Cardiac muscle cell (in vitro differentiated cells and primary cell): ENCODE data around the gene SLC5A10. TPM values are rescaled to one million over a fixed set of nuclear protein-coding genes. Genes with fewer than 3 reads are reported as not detected.

Experiments
- DNase-seq, 2 donors: peaks; one replicate each; pipeline versions ENCODE4 v3.0.0 to v3.0.0-alpha.2; 2010 to 2017; ENCODE audit warnings: low read depth in 1 of 2, low spot score in 1 of 2
- H3K27ac ChIP-seq: fragments of 200-600 bp; sonication (generic); 2 replicates; pipeline ENCODE4 v1.5.1; 2016
- H3K27me3 ChIP-seq: fragments of 200-600 bp; sonication (generic); 2 replicates; pipeline ENCODE4 v1.6.0; 2016; ENCODE audit warnings: control low read depth
- H3K36me3 ChIP-seq: fragments of 200-600 bp; sonication (generic); 2 replicates; pipeline ENCODE4 v1.5.1; 2016; ENCODE audit warnings: control low read depth
- H3K4me1 ChIP-seq: fragments of 200-600 bp; sonication (generic); 2 replicates; pipeline ENCODE4 v1.8.1; 2017; ENCODE audit warnings: low read depth, mild to moderate bottlenecking, mixed run types
- H3K4me3 ChIP-seq: fragments of 200-600 bp; sonication (generic); 2 replicates; pipeline ENCODE4 v1.5.1; 2016; ENCODE audit warnings: mild to moderate bottlenecking
- H3K9me3 ChIP-seq: fragments of 200-600 bp; sonication (generic); 2 replicates; pipeline ENCODE4 v1.5.1; 2017; ENCODE audit warnings: low read depth, mild to moderate bottlenecking, control low read depth
- polyA plus RNA-seq: library from polyadenylated mRNA; unstranded; fragments of >200 nt; fragmentation: Nextera tagmentation; extraction: Ambion mirVana; gene quantifications from 2 replicates; pipeline ENCODE4 v1.2.1, GENCODE V29; 2016
- total RNA-seq: library from RNA; depleted of rRNA; stranded (reverse); fragments of >200 nt; gene quantifications from 2 replicates; pipeline ENCODE4 v1.2.3, GENCODE V29; 2016
- TF ChIP-seq, protein P1 (sequence below): IDR thresholded peaks from 2 replicates; pipeline ENCODE4 v1.5.1; 2012; ENCODE audit warnings: low read depth, mild to moderate bottlenecking, low read length

Gene SLC5A10
- total and polyA plus RNA-seq, 2 experiments from 2014 or later: 0.06 TPM; not detected in 1

DNA sequence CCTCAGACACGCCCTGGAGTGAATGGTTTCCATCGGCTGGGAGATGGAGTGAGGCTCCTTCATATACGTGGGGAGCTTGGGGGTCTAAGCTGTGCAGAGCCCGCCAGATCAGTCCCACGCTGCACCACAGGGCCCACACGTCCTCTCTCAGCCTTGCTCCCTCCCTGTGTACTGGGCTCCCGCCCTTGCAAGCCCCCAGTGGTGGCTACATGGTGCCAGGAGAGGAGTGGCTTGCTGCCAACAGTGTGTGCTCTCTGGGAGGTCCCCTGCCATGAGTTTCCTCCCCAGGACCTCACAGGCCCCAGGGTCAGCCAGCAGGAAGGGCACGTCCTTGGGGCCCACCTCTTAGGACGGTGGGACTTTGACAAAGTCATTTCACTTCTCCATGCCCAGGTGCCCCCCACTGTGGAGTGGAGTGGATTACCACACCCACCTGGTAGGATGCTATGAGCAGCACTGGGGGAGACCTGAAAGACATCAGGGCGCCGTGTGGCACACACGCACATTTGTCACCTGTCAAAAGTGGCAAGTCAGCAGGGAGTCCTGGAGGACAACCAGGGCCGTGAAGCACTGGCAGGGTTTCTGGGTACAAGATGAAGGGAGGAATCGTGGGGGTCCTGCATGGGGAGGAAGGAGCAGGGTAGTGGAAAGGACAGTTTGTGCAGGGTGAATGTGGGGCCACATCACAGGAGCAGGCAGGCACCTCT, 13.7 kb downstream of the SLC5A10 start:
- Histone ChIP-seq H3K36me3 (no peaks in the 10 kb centered on the region), H3K27me3 (no peaks in the 10 kb centered on the region), H3K27ac (no peak overlapping the region), H3K4me1 (peaks cover 43% of the 10 kb centered on the region), H3K4me3 (no peak overlapping the region), H3K9me3 (no peaks in the 10 kb centered on the region)
- TF ChIP-seq, protein P1, sequence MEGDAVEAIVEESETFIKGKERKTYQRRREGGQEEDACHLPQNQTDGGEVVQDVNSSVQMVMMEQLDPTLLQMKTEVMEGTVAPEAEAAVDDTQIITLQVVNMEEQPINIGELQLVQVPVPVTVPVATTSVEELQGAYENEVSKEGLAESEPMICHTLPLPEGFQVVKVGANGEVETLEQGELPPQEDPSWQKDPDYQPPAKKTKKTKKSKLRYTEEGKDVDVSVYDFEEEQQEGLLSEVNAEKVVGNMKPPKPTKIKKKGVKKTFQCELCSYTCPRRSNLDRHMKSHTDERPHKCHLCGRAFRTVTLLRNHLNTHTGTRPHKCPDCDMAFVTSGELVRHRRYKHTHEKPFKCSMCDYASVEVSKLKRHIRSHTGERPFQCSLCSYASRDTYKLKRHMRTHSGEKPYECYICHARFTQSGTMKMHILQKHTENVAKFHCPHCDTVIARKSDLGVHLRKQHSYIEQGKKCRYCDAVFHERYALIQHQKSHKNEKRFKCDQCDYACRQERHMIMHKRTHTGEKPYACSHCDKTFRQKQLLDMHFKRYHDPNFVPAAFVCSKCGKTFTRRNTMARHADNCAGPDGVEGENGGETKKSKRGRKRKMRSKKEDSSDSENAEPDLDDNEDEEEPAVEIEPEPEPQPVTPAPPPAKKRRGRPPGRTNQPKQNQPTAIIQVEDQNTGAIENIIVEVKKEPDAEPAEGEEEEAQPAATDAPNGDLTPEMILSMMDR: no peak
- no peak for DNase-seq

DNA sequence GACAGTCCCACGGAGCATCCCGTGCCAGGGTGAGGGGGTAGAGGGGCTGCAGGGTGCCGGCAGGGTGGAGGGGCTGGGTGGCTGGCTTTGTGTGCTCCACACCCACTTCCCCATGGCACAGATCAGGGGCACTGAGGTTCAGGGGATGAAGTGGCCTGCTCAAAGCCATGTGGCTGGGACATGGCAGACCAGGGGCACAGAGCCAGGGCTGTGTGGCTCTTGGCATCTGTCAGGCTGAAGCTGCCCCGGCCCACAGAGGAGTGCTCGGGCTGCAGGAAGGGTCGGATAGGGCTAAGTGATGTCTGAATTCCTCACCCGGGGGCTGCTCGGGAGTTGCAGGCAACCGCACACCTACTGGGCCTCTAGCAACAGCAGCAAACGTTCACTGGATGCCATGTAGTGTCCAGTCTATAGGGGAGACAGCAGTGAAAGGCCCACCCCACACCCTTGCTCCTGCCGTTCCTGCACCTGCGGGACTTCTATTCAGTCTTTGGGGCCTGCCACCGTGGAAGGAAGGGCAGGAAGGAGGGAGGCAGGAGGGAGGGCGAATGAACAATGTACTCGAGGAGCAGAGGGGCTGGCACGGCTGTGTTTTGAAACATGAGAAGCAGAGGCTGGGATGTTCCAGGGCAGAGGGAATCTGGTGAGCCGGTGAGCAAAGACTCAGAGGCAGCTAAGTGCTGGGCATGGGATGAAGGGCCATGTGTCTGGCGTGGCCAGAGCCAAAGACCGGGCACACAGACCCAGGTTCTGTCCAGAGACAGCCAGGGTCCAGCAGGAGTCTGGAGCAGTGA, 15.1 kb downstream of the SLC5A10 start:
- TF ChIP-seq, protein P1: no peak
- peak overlapping the region; percentile 84 for H3K27ac ChIP-seq
- H3K36me3 ChIP-seq: no peaks in the 10 kb centered on the region
- peak; percentile 30 to 68 for DNase-seq
- H3K9me3 ChIP-seq: no peaks in the 10 kb centered on the region
- H3K4me3 ChIP-seq: no peak overlapping the region
- H3K27me3 ChIP-seq: no peaks in the 10 kb centered on the region
- H3K4me1 ChIP-seq: peaks cover 32% of the 10 kb centered on the region

DNA sequence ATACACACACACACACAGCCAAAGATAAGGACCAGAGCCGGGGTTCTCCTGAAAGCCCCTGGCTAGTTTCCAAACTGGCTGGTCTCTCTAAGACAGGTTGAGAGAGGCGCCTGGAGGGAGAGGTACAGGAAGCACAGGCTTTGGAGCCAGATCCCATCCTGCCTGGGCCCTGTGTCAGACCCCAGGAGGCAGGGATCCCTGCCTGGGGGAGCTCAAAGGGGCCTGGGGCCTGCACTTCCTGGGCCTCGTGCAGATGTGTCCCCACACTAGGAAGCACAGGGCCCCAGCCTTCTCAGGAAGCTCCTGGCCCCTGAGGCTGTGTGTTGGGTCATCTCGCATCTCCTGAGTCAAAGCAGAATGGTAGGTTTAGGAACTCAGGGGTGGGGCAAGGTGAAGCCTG, 16.0 kb downstream of the SLC5A10 start:
- Histone ChIP-seq H3K9me3 (no peaks in the 10 kb centered on the region), H3K4me3 (no peak overlapping the region), H3K27ac (peak overlapping the region; percentile 84), H3K27me3 (no peaks in the 10 kb centered on the region), H3K36me3 (no peaks in the 10 kb centered on the region), H3K4me1 (peaks cover 27% of the 10 kb centered on the region)
- TF ChIP-seq, protein P1: no peak
- DNase-seq: peak in 1 of 2 donors; percentile 40

DNA sequence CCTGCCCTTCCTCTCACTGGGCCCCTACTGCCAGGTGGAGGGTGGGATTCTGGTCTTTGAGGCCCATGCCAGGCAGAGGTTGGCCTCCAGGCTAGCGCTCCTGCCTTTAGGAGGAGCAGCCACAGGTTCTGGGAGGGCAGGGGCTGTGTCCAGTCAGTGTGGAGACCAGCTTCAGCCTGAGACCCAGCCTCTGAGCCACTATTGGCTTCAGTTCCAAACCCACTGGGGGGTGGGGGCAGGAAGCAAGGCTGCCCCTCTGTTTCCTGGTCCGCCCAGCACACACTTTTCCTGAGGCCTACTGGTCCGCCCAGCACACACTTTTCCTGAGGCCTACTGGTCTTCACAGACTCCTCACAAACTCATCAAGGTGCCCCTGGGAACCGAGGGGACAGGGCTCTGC, 16.4 kb downstream of the SLC5A10 start:
- DNase-seq: no peak
- no peaks in the 10 kb centered on the region for H3K27me3 ChIP-seq
- H3K4me3 ChIP-seq: no peak overlapping the region
- H3K27ac ChIP-seq: peak overlapping the region; percentile 84
- H3K9me3 ChIP-seq: no peaks in the 10 kb centered on the region
- TF ChIP-seq, protein P1: no peak
- no peaks in the 10 kb centered on the region for H3K36me3 ChIP-seq
- H3K4me1 ChIP-seq: peaks cover 27% of the 10 kb centered on the region

DNA sequence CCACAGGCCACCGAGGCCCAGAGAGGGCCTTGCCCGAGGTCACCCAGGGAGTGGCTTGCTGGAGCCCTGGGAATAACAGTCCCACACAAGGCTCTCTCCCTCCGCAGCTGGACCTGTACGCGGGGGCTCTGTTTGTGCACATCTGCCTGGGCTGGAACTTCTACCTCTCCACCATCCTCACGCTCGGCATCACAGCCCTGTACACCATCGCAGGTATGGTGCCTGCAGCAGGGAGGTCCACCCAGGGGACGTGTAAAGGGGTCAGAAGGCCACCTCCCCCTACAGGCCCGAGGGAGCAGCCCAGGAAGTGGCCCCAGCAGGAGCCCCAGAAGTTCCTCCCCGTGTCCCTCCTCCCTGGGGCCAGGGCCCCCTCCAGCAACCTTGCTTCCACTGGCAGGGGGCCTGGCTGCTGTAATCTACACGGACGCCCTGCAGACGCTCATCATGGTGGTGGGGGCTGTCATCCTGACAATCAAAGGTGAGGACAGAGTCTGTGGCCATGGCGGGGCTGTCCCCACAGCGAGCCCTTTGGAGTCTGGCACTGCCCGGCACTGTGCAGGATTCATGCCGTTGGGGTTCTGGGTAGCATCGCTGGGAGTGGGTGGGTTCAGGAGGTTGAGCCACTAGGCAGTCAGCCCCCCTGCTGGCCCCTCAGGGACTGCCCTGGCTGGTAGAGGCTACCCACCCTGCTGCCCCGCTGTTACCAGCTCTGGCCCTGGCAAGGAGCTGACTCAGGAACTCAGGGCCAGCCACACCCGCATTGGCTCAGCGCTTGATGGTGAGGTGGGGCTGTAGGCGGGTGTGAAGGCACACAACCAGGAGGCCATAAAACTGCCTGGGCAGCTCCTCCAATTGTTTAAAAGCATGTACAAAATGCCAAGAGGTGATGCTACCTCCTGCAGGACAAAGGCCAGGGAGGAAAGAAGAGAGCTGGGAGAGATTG, 17.3 kb downstream of the SLC5A10 start:
- peak overlapping the region; percentile 84 for H3K27ac ChIP-seq
- no peak for DNase-seq

More for the DNA sequence above, 17.3 kb downstream of the SLC5A10 start:
- Histone ChIP-seq H3K4me1 (peaks cover 27% of the 10 kb centered on the region), H3K9me3 (no peaks in the 10 kb centered on the region), H3K36me3 (no peaks in the 10 kb centered on the region), H3K4me3 (no peak overlapping the region), H3K27me3 (no peaks in the 10 kb centered on the region)
- TF ChIP-seq, protein P1: no peak
